COLO668 (cell line): ENCODE results near the gene ATP6V1G2.
A peak's percentile ranks its signal among the peaks of the same experiment; 100 is the strongest.

Experiments
- DNase-seq: peaks from one replicate; lab custom pipeline; 2025; ENCODE audit not compliant: unreplicated experiment; lab: John Stamatoyannopoulos, UW

The ATP6V1G2 gene

DNA sequence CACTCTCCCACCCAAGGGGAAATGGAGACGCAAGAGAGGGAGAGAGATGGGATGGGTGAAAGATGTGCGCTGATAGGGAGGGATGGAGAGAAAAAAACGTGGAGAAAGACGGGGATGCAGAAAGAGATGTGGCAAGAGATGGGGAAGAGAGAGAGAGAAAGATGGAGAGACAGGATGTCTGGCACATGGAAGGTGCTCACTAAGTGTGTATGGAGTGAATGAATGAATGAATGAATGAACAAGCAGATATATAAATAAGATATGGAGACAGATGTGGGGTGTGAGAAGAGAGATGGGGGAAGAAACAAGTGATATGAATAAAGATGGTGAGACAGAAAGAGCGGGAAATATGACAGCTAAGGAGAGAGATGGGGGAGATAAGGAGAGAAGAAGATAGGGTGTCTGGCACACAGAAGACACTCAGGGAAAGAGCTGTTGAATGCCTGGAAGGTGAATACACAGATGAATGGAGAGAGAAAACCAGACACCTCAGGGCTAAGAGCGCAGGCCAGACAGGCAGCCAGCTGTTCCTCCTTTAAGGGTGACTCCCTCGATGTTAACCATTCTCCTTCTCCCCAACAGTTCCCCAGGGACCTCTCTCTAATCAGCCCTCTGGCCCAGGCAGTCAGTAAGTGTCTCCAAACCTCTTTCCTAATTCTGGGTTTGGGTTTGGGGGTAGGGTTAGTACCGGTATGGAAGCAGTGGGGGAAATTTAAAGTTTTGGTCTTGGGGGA, 29.7 kb upstream of the ATP6V1G2 start:
- no peak for DNase-seq

DNA sequence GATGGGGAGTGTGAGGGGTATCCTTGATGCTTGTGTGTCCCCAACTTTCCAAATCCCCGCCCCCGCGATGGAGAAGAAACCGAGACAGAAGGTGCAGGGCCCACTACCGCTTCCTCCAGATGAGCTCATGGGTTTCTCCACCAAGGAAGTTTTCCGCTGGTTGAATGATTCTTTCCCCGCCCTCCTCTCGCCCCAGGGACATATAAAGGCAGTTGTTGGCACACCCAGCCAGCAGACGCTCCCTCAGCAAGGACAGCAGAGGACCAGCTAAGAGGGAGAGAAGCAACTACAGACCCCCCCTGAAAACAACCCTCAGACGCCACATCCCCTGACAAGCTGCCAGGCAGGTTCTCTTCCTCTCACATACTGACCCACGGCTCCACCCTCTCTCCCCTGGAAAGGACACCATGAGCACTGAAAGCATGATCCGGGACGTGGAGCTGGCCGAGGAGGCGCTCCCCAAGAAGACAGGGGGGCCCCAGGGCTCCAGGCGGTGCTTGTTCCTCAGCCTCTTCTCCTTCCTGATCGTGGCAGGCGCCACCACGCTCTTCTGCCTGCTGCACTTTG, 29.0 kb upstream of the ATP6V1G2 start, which contains the start of gene TNF:
TSS of gene TNF (plus strand) at position 231 of the 567 bp plus-strand sequence. CDS start at position 408, 177 bp downstream.
- DNase-seq = no peak

GRCh38 chr6:31574106-31575061, 28.0 kb upstream of the ATP6V1G2 start:
- no peak for DNase-seq

- no peak for DNase-seq
These were observed 27.1 kb upstream of the ATP6V1G2 start for GRCh38 chr6:31573239-31574105.

DNA sequence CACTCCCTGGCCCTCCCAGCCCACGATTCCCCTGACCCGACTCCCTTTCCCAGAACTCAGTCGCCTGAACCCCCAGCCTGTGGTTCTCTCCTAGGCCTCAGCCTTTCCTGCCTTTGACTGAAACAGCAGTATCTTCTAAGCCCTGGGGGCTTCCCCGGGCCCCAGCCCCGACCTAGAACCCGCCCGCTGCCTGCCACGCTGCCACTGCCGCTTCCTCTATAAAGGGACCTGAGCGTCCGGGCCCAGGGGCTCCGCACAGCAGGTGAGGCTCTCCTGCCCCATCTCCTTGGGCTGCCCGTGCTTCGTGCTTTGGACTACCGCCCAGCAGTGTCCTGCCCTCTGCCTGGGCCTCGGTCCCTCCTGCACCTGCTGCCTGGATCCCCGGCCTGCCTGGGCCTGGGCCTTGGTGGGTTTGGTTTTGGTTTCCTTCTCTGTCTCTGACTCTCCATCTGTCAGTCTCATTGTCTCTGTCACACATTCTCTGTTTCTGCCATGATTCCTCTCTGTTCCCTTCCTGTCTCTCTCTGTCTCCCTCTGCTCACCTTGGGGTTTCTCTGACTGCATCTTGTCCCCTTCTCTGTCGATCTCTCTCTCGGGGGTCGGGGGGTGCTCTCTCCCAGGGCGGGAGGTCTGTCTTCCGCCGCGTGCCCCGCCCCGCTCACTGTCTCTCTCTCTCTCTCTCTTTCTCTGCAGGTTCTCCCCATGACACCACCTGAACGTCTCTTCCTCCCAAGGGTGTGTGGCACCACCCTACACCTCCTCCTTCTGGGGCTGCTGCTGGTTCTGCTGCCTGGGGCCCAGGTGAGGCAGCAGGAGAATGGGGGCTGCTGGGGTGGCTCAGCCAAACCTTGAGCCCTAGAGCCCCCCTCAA, 25.9 kb upstream of the ATP6V1G2 start, which contains the start of gene LTA:
TSS of gene LTA (plus strand) at position 249 of the 871 bp plus-strand sequence. CDS start at position 703, 454 bp downstream.
- DNase-seq = no peak

DNA sequence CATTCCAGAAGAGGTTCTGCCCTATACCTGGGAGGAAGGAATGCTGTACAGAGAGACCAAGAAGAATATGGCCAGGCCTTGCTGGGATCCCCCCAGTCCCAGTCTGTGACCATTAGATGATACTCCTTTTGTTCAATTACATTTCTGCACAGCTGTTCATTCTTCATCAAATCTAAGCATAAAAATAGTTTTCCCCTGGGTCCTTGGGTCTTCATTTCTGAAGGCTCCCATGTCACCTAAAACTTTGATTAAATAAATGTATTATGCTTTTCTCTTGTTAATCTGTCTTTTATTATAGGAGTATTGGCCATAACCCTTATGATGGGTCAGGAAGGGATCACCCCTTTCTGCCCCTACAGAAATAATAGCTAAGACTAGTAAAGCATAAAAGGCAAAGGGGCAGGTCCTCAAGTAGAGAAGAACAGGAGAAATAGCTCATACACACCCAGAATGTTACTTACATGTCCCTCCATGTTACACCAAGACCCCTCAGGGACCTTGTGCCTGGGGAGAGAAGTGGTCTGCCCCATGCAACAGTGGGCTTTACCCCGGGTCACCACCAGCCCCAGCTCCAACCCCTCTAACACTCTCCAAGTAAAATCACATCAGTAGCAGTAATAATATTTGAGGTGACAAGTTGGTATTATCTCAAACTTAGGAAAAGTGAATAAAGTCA, 23.6 kb upstream of the ATP6V1G2 start:
- DNase-seq = no peak

GRCh38 chr6:31568537-31568961, 22.1 kb upstream of the ATP6V1G2 start:
- no peak for DNase-seq

- DNase-seq = no peak
These were observed 21.3 kb upstream of the ATP6V1G2 start for GRCh38 chr6:31567531-31568370.

- DNase-seq = no peak
These were observed 14.3 kb upstream of the ATP6V1G2 start for GRCh38 chr6:31560697-31561058.

- no peak for DNase-seq
These were observed 13.7 kb upstream of the ATP6V1G2 start for GRCh38 chr6:31559958-31560696.

- DNase-seq = no peak
These were observed 13.2 kb upstream of the ATP6V1G2 start for GRCh38 chr6:31559606-31559957.

GRCh38 chr6:31558631-31559500, 12.5 kb upstream of the ATP6V1G2 start:
- no peak for DNase-seq

DNA sequence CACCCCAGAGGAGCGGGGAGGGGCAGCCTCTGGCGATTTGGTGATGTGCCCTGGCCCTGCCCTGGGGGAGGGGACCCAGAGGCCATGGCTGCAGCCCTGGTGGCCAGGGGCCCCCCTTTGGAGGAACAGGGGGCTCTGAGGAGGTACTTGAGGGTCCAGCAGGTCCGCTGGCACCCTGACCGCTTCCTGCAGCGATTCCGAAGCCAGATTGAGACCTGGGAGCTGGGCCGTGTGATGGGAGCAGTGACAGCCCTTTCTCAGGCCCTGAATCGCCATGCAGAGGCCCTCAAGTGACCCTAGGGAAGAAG, 11.9 kb upstream of the ATP6V1G2 start:
- no peak for DNase-seq

DNA sequence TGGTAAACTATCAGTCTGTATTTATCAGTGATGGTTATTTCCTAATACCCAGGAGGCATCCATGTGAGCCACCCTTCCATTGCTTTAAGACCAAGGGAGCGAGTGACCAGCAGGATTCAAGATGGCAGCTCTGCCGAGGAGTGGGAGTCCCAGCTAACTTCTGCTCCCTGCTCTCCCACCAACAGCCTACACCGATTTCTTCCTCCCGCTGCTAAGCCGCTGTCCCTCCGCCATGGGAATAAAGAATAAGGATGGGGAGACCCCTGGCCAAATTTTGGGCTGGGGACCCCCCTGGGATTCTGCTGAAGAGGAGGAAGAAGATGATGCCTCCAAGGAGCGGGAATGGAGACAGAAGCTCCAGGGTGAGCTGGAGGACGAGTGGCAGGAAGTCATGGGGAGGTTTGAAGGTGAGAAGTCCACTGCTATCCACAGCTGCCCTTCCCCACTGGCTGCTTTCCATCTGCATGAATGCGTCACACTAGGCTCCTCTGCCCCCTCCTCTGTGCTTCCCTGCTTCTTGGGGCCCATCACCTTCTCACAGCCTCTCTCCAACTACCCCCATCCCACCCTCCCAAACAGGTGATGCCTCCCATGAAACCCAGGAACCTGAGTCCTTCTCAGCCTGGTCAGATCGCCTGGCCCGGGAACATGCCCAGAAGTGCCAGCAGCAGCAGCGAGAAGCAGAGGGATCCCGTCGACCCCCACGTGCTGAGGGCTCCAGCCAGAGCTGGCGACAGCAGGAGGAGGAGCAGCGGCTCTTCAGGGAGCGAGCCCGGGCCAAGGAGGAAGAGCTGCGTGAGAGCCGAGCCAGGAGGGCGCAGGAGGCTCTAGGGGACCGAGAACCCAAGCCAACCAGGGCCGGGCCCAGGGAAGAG, 11.3 kb upstream of the ATP6V1G2 start:
- DNase-seq = no peak

GRCh38 chr6:31556307-31556706, 9.9 kb upstream of the ATP6V1G2 start:
- DNase-seq = no peak

DNA sequence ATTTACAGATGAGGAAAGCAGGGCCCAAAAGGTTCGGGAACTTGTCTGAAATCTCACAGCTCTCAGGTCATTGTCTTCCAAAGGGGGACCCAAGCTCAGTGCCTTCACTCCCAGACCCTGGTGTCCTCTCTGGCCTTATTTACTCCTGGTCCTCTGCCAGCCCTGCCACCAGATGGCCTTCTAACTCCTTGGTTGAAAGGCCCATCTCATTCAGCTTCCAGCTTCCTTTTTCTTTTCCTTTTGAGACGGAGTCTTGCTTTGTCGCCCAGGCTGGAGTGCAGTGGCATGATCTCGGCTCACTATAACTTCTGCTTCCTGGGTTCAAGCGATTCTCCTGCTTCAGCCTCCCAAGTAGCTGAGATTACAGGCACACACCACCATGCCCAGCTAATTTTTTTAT, 5.0 kb upstream of the ATP6V1G2 start:
- peak; percentile 2 for DNase-seq
